Ovary (tissue), 3 donors: Measurements from ENCODE around the gene PCDH17.

ENCODE experiments used
- POLR2A ChIP-seq: fragments of 450-650 bp; IDR thresholded peaks from one replicate; pipeline ENCODE4 v1.6.1; 2017; ENCODE audit warnings: antibody characterized with exemption, mild to moderate bottlenecking, moderate library complexity
- TF ChIP-seq, protein P1 (sequence below), 3 donors: fragments of 450-650 bp in 2 of 3; fragments of 200-600 bp in 1 of 3; IDR thresholded peaks; one replicate each; pipeline versions ENCODE4 v1.5.1 to v1.8.0; 2016 to 2022; ENCODE audit warnings: antibody characterized with exemption in 3 of 3, mild to moderate bottlenecking in 1 of 3
- donor health status: DM: no; HTN: no; CAD: no.

DNA sequence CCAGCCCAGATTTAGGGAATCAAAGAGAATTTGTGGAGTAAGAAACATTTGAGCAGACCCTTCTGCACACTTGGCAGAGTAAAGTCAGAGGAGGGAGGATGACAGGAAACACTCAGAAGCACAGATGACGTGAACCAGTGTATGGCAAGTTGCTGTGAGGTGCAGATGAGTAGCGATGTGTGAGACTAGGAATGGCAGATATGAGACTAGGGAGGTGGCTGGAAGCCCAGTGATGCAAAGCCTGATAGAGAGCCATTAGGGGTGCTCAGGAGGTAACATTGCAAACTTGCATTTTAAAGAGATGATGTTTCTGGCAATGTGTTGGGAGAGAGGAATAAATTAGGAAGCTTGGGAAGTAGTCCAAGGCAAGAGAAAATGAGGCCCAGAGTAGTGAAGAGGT lies 44.0 kb downstream of the PCDH17 start:
- TF ChIP-seq, protein P1, sequence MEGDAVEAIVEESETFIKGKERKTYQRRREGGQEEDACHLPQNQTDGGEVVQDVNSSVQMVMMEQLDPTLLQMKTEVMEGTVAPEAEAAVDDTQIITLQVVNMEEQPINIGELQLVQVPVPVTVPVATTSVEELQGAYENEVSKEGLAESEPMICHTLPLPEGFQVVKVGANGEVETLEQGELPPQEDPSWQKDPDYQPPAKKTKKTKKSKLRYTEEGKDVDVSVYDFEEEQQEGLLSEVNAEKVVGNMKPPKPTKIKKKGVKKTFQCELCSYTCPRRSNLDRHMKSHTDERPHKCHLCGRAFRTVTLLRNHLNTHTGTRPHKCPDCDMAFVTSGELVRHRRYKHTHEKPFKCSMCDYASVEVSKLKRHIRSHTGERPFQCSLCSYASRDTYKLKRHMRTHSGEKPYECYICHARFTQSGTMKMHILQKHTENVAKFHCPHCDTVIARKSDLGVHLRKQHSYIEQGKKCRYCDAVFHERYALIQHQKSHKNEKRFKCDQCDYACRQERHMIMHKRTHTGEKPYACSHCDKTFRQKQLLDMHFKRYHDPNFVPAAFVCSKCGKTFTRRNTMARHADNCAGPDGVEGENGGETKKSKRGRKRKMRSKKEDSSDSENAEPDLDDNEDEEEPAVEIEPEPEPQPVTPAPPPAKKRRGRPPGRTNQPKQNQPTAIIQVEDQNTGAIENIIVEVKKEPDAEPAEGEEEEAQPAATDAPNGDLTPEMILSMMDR (IDR thresholded peaks at IDR 0.05), result no peak
- TF ChIP-seq POLR2A, result no peak
